H1 (cell line): ENCODE data around the gene TTLL5. TPM values are rescaled to one million over a fixed set of nuclear protein-coding genes. Genes with fewer than 3 reads are reported as not detected.

ENCODE experiments used
- ATF3 ChIP-seq: IDR thresholded peaks from 2 replicates; pipeline ENCODE4 v1.6.1; 2011; ENCODE audit warnings: low read depth, mild to moderate bottlenecking, low read length; ENCODE audit not compliant: insufficient read depth
- BACH1 ChIP-seq: IDR thresholded peaks from 2 replicates; pipeline ENCODE4 v1.6.1; 2012; ENCODE audit warnings: low read length, improper control_type of control experiment
- CHD1 ChIP-seq: IDR thresholded peaks from 2 replicates; pipeline ENCODE4 v1.6.1; 2012; ENCODE audit warnings: low read depth, low read length, improper control_type of control experiment
- CHD2 ChIP-seq: IDR thresholded peaks from 2 replicates; pipeline ENCODE4 v1.6.1; 2012; ENCODE audit warnings: low read length, improper control_type of control experiment
- CREB1 ChIP-seq: IDR thresholded peaks from 2 replicates; pipeline ENCODE4 v1.6.1; 2012; ENCODE audit warnings: inconsistent platforms
- E2F6 ChIP-seq: IDR thresholded peaks from 2 replicates; pipeline ENCODE4 v1.6.1; 2012; ENCODE audit warnings: inconsistent platforms
- EGR1 ChIP-seq: IDR thresholded peaks from 2 replicates; pipeline ENCODE4 v1.6.1; 2011; ENCODE audit warnings: low read depth, low read length, borderline replicate concordance
- EZH2 ChIP-seq: fragments of 200-600 bp; sonication (generic); IDR thresholded peaks from 2 replicates; pipeline ENCODE4 v1.7.1; 2012; ENCODE audit warnings: low read depth, mild to moderate bottlenecking, moderate library complexity, low read length, inconsistent platforms; ENCODE audit not compliant: severe bottlenecking
- FOSL1 ChIP-seq: IDR thresholded peaks from 2 replicates; pipeline ENCODE4 v1.6.1; 2011; ENCODE audit warnings: mild to moderate bottlenecking, low read depth, low read length, moderate library complexity; ENCODE audit not compliant: insufficient read depth
- GABPA ChIP-seq: IDR thresholded peaks from 2 replicates; pipeline ENCODE4 v1.6.1; 2011; ENCODE audit warnings: mild to moderate bottlenecking, low read length, moderate library complexity, borderline replicate concordance; ENCODE audit not compliant: insufficient read depth
- GTF2F1 ChIP-seq: IDR thresholded peaks from 2 replicates; pipeline ENCODE4 v1.6.1; 2012; ENCODE audit warnings: low read depth, low read length, improper control_type of control experiment, borderline replicate concordance
- HDAC2 ChIP-seq, 2 experiments: fragments of 300-600 bp in 1 of 2; sonication (generic) in 1 of 2; IDR thresholded peaks; 2 replicates each; pipeline ENCODE4 v1.6.1; 2011 to 2012; ENCODE audit warnings: low read depth in 2 of 2, low read length in 2 of 2, mild to moderate bottlenecking in 2 of 2, moderate library complexity in 2 of 2, borderline replicate concordance in 1 of 2, inconsistent platforms in 1 of 2
- HDAC6 ChIP-seq: IDR thresholded peaks from one replicate; pipeline ENCODE4 v1.7.1; 2012; ENCODE audit warnings: low read depth, mild to moderate bottlenecking, inconsistent platforms, low read length, moderate library complexity
- JUN ChIP-seq: IDR thresholded peaks from 2 replicates; pipeline ENCODE4 v1.6.1; 2011; ENCODE audit warnings: low read depth, mild to moderate bottlenecking, improper control_type of control experiment, low read length
- JUND ChIP-seq: IDR thresholded peaks from 2 replicates; pipeline ENCODE4 v1.6.1; 2011; ENCODE audit warnings: mild to moderate bottlenecking, improper control_type of control experiment, low read length
- KDM5A ChIP-seq: fragments of 200-600 bp; IDR thresholded peaks from 2 replicates; pipeline ENCODE4 v1.7.1; 2012; ENCODE audit warnings: mild to moderate bottlenecking, low read length, inconsistent platforms, mixed read lengths
- NRF1 ChIP-seq: IDR thresholded peaks from 2 replicates; pipeline ENCODE4 v1.6.1; 2011; ENCODE audit warnings: mild to moderate bottlenecking, low read depth, low read length, improper control_type of control experiment
- POLR2AphosphoS5 ChIP-seq: IDR thresholded peaks from 2 replicates; pipeline ENCODE4 v1.6.1; 2011; ENCODE audit warnings: low read depth, low read length
- SP4 ChIP-seq: IDR thresholded peaks from 2 replicates; pipeline ENCODE4 v1.6.1; 2012; ENCODE audit warnings: low read length, inconsistent platforms
- TAF1 ChIP-seq: IDR thresholded peaks from 2 replicates; pipeline ENCODE4 v1.6.1; 2011; ENCODE audit warnings: mild to moderate bottlenecking, low read depth, low read length
- TAF7 ChIP-seq: optimal IDR thresholded peaks from 2 replicates; pipeline ENCODE3; 2011; ENCODE audit warnings: low read depth, mild to moderate bottlenecking, inconsistent platforms, low read length, moderate library complexity, borderline replicate concordance
- TCF12 ChIP-seq: IDR thresholded peaks from 2 replicates; pipeline ENCODE4 v1.6.1; 2011; ENCODE audit warnings: low read depth, mild to moderate bottlenecking, low read length
- TEAD4 ChIP-seq: IDR thresholded peaks from 2 replicates; pipeline ENCODE4 v1.6.1; 2012; ENCODE audit warnings: low read depth, low read length, inconsistent platforms, mixed read lengths
- ZNF274 ChIP-seq: IDR thresholded peaks from 2 replicates; pipeline ENCODE4 v1.7.0; 2012; ENCODE audit warnings: low read length, borderline replicate concordance; ENCODE audit errors: extremely low read depth
- polyA plus RNA-seq, 7 experiments: library from polyadenylated mRNA; depleted of rRNA in 3 of 7; stranded (reverse) in 5 of 7; unstranded in 2 of 7; fragments of >200 nt in 5 of 7; fragments of 200-250 nt in 2 of 7; gene quantifications; 1 replicate in 5 of 7; 2 replicates in 1 of 7; 4 replicates in 1 of 7; pipeline versions ENCODE4 v1.2.1 to v1.2.3, GENCODE V29; 2011 to 2013; ENCODE audit warnings: missing spikeins in 2 of 7, mixed read lengths in 2 of 7
- total RNA-seq: library from RNA; stranded (reverse); fragmentation: NEBNext Ultra II Directional; extraction: Animal tissue kit (Norgen Biotek cat#: 25700); gene quantifications from 2 replicates; pipeline ENCODE4 v1.2.1, GENCODE V29; 2021

TTLL5 gene
- total and polyA plus RNA-seq, 2 of the 8 experiments (the other 6 are each of a cell fraction or from before 2014, with no cell fraction given): 16.1 to 45.9 TPM

- TF ChIP-seq ATF3 (peak; percentile 64; the same call in 1 of the 2 replicates), HDAC2 (IDR thresholded peaks at IDR 0.05; ENCODE audit: borderline replicate concordance in 1 of 2, low read depth in 2 of 2, low read length in 2 of 2) (peak in 1 of 2 experiments; percentile 10; a peak in 2 of 4 replicates), TEAD4 (0 out of 2 replicates have a peak, but pooled peaks have one; percentile 4), SP4 (peak; percentile 53), EGR1 (no peak), GABPA (no peak), FOSL1 (no peak), GTF2F1 (no peak; the same call in 1 of the 2 replicates), TCF12 (no peak), TAF7 (peak; percentile 44), CHD1 (no peak), CREB1 (peak; percentile 97), ZNF274 (no peak), HDAC6 (no peak), JUND (no peak), CHD2 (peak; percentile 87), EZH2 (no peak), E2F6 (peak; percentile 37), BACH1 (no peak), NRF1 (peak; percentile 72), POLR2AphosphoS5 (peak; percentile 45), KDM5A (peak; percentile 50; the same call in 1 of the 2 replicates), TAF1 (peak; percentile 84; the same call in 1 of the 2 replicates), JUN (no peak)
Observed at GRCh38 chr14:75660630-75661498, at the start of gene TTLL5, which contains the start of gene ERG28 (continued).
